Right renal cortex interstitium (tissue), 3 donors: ENCODE data around the gene RTKN. TPM values are rescaled to one million over a fixed set of nuclear protein-coding genes. Genes with fewer than 3 reads are reported as not detected.
"Not testable (repeated sequence)": the region's sequence is repeated elsewhere in the genome, so short reads cannot be mapped to it uniquely, and the experiment has no call there.

Experiments used
- DNase-seq, 3 donors: peaks; one replicate each; pipeline ENCODE4 v3.0.0-alpha.2; 2013; ENCODE audit warnings: low read depth in 3 of 3, low spot score in 2 of 3
- polyA plus RNA-seq, 3 donors: library from polyadenylated mRNA; unstranded; fragments of 120-200 nt; gene quantifications; one replicate each; pipeline ENCODE4 v1.2.1, GENCODE V29; 2013; ENCODE audit not compliant: insufficient read length in 3 of 3

The RTKN gene
- polyA plus RNA-seq, 3 donors, result 55.3 to 59.0 (median 55.9) TPM

GRCh38 chr2:74461187-74462053 lies 19.7 kb upstream of the RTKN start:
- no peak for DNase-seq

- not testable (repeated sequence) for DNase-seq
Observed at GRCh38 chr2:74460187-74460586, 18.4 kb upstream of the RTKN start.

GRCh38 chr2:74459503-74460118 lies 17.9 kb upstream of the RTKN start:
- not testable (repeated sequence) for DNase-seq

- no peak for DNase-seq
Observed at GRCh38 chr2:74458938-74459363, 17.2 kb upstream of the RTKN start.

GRCh38 chr2:74458132-74458937 lies 16.6 kb upstream of the RTKN start, which contains the start of gene WBP1:
WBP1 (plus strand) TSS chr2:74458438; CDS start chr2:74458603, 165 bp downstream.
- peak; percentile 99 to 100 (median 100) for DNase-seq

GRCh38 chr2:74457549-74458131 lies 15.9 kb upstream of the RTKN start:
- DNase-seq, result no peak

GRCh38 chr2:74457129-74457548 lies 15.4 kb upstream of the RTKN start:
- DNase-seq, result no peak

GRCh38 chr2:74454654-74455511 lies 13.1 kb upstream of the RTKN start, which contains the start of gene INO80B:
INO80B (plus strand) TSS chr2:74455087; CDS start chr2:74455117, 30 bp downstream.
- DNase-seq, result peak; percentile 97 to 99 (median 97)

- DNase-seq, result no peak
Observed at GRCh38 chr2:74450570-74451190, 8.9 kb upstream of the RTKN start.

GRCh38 chr2:74448771-74449170 lies 7.0 kb upstream of the RTKN start:
- no peak for DNase-seq

GRCh38 chr2:74447230-74447999 lies 5.7 kb upstream of the RTKN start:
- no peak for DNase-seq

- no peak for DNase-seq
Observed at GRCh38 chr2:74444498-74445318, 3.0 kb upstream of the RTKN start.

GRCh38 chr2:74442483-74443297 lies 953 bp upstream of the RTKN start:
- DNase-seq, result not testable (repeated sequence)

GRCh38 chr2:74441170-74441689 lies 507 bp downstream of the RTKN start:
- no peak for DNase-seq

- peak in 1 of 3 donors; percentile 87 for DNase-seq
Observed at GRCh38 chr2:74440378-74441169, 1.2 kb downstream of the RTKN start.
